Esophagus mucosa (tissue), 1 donor: ENCODE results near the gene POLR3H. TPM values are rescaled to one million over a fixed set of nuclear protein-coding genes. Genes with fewer than 3 reads are reported as not detected.

Experiments used
- ATAC-seq: fragments of 200-7000 bp; cut with Tn5 transposase; one replicate; pipeline ENCODE4 v1.9.1; 2020
- total RNA-seq: library from RNA; stranded (reverse); gene quantifications from one replicate; pipeline ENCODE4 v1.2.4, GENCODE V29; 2023
- donor health status: DM: yes; HTN: yes; CAD: no.

Gene POLR3H
- total RNA-seq, 1 donor from 2014 or later = 27.8 TPM

- ATAC-seq = no peak
These were observed 10.1 kb downstream of the POLR3H start for GRCh38 chr22:41534219-41534618.

DNA sequence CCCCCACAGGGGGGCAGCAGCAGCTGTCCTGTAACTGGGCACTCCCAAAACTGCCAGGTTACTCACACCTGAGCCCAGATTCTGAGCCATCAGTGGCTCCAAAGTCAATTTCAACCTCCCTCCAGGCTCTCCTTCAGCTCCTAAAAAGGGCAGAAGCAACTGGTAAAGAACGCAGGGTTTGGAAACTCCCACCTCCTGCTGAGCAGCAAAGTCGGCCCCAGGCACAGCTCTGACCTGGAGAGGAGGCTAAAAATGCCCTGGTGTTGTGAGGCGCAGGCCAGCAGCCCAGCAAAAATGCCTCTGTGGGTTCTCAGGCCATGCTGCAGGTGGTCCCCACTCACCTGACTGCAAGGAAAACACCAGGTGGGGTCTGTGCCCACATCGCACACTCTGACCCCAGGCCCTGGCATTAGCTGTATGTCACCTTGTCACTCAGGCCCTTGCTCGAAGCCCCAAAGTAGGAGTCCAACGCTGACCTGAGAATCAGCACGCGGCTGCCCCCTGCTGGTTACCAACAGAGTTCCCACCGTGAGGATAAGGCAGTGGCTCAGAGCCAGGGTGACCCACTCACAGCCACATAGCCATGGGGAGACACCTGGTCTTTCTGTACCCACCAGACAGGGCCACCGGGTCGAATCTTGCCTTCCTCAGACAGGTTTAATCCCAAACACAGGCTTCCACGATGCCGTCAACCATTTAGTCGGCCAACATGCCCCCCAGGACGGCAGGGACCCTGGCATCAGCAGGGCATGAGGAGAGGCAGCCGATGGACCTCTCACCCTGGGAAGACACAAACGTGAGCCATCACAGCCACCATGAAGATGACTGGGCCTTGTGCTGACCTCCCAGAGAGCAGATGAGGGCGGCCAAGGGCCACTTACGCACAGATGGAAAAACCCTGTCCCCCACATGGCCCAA is 11.1 kb downstream of the POLR3H start:
- peak; percentile 43 for ATAC-seq

GRCh38 chr22:41531715-41532477 is 12.4 kb downstream of the POLR3H start:
- no peak for ATAC-seq

- ATAC-seq = no peak
These were observed 13.2 kb downstream of the POLR3H start for GRCh38 chr22:41530890-41531714.

DNA sequence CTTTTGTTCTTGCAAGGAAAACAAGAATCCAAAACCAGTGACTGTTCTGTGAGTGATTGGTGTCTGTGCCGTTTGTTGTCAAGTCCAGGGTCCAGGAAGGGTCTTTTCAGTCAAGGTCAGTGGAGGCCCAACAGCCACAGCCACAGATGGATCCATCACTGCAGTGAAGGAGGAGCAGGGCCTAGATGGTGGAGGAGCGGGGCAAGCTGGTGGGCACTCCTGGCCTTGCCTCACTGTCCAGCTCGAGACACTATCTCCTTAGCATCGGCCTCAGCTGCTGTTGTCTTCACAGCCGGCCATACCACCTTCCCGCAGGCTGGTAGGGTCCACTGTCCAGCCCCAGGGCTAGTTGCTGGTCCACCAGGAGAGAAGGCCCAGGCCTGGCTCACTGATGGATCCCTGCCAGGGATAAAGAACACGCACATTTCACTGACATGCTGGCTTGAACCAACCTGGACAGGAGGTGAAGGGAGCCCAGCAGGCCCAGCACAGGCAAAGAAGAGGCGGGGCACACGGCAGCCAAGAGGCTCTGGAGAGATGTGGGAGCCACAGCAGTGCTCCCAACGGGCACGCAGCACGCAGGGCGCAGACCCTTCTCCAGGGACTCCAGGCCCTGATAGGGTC is 15.2 kb downstream of the POLR3H start:
- no peak for ATAC-seq

DNA sequence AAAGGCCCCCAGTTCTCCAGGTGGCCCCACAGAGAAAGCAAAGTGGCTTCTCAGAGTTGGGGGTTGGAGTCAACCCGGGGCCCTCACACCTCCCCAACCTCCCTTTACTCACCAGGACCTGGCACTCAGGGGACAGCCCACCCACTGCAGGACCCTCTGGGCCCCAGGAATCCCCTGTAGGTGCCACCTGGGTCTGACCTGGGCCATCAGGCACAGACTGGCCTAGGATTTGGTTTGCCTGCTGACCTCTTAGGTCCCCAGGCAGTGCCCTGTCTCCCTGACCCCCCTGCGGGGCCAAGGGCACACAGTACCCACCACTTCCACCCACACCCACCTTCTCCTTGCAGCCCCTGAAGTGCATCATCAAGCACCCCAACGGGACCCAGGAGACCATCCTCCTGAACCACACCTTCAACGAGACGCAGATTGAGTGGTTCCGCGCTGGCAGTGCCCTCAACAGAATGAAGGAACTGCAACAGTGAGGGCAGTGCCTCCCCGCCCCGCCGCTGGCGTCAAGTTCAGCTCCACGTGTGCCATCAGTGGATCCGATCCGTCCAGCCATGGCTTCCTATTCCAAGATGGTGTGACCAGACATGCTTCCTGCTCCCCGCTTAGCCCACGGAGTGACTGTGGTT is 16.0 kb downstream of the POLR3H start:
- no peak for ATAC-seq

GRCh38 chr22:41526830-41527799 is 17.2 kb downstream of the POLR3H start:
- ATAC-seq = peak; percentile 35

DNA sequence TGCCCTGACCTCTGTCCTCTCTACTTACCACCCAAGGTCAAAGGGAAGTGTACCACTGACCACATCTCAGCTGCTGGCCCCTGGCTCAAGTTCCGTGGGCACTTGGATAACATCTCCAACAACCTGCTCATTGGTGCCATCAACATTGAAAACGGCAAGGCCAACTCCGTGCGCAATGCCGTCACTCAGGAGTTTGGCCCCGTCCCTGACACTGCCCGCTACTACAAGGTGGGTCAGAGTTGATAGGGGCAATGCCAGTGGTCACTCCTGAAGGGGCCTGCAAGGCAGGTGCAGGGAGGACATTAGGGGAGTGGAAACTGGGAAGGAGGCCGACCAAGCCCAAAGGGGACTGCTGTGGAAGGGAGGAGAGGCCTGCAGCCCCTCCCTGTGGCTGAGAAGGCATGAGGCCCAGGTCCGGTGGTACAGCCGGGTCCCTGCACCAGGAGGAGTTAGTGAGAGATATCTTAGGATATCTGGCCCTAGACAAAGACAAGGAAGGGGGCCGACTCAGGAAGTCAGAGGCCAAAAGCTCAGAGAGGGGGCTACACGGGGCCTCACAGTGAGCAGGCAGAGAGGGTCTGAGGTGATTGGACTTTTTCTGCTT is 17.9 kb downstream of the POLR3H start:
- no peak for ATAC-seq

- peak; percentile 30 for ATAC-seq
These were observed 18.6 kb downstream of the POLR3H start for GRCh38 chr22:41525450-41526225.

- no peak for ATAC-seq
These were observed 19.3 kb downstream of the POLR3H start for GRCh38 chr22:41524809-41525449.

- ATAC-seq = no peak
These were observed 20.0 kb downstream of the POLR3H start for GRCh38 chr22:41524251-41524661.

DNA sequence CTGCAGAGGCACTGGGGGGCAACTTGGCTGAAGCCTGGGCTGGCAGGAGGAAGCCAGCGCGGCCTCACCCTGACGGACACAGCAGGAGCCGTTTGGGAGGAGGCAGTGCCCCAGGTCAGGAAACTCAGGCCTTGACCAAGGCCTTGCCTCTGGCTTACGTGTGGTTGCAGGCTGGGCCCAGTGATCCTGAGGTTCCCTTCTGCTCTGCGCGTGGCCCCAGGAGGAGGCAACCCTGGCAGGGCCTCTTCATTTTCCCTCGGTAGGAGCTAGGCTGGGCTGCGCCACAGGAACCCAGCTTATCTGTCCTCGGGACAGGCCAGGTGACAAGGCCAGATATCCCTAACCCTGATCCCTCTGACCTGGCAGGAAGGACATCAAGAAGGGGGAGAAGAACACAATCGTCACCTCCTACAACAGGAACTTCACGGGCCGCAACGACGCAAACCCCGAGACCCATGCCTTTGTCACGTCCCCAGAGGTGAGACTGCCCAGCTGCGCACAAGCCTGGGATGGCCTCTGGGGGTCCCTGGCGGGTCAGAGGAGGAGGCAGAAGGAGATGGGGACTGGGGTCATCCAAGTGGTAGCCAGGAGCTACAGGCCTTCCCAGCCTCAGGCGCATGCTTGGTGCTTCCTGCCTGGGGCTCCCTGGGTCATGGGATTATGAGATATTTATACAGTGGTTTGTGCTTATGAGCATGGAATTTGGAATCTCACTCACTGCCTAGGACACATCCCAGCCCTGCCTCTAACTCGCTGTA is 20.6 kb downstream of the POLR3H start:
- ATAC-seq = no peak

GRCh38 chr22:41522813-41523212 is 21.5 kb downstream of the POLR3H start:
- no peak for ATAC-seq

DNA sequence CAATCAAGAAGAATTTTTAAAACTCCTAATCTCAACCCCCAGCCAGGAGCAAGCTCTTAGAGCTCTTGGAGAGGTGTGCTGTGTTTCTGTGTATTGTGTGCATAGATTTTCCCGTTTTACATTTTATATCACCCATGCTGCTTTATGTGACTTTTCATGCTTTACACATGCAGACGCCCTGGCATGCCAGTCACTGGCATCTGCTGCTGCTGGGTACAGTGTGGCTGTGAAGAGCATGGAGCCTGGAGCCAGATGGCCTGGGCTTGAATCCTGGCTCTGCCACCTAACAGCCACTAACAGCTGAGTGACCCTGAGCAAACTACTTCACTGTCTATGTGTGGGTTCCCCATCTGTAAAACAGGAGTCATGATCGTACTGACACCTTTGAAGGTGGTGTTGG is 23.1 kb downstream of the POLR3H start:
- no peak for ATAC-seq

- ATAC-seq = no peak
These were observed 26.3 kb downstream of the POLR3H start for GRCh38 chr22:41518048-41518347.

GRCh38 chr22:41517172-41518047 is 26.9 kb downstream of the POLR3H start:
- ATAC-seq = peak; percentile 85

DNA sequence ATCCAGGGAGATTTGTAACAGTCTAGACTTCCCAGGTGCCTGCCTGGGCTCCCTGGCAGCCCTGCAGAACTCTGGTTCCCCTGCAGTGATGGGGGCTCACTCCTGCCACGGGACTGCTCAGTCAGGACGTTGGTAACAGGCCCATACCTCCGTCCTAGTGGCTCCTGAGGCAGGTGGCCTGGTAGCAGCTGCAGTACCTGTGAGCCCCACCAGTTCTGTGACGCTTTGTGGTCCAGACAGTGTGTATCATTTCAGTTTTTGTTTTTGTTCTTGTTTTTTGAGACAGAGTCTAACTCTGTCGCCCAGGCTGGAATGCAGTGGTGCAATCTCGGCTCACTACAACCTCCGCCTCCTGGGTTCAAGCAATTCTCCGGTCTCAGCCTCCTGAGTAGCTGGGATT is 27.8 kb downstream of the POLR3H start:
- no peak for ATAC-seq
